ENCODE results near the gene SIMC1. TPM values are rescaled to one million over a fixed set of nuclear protein-coding genes. Genes with fewer than 3 reads are reported as not detected.

SIMC1 gene
- total RNA-seq, 1 donor from 2014 or later = 11.5 TPM

DNA sequence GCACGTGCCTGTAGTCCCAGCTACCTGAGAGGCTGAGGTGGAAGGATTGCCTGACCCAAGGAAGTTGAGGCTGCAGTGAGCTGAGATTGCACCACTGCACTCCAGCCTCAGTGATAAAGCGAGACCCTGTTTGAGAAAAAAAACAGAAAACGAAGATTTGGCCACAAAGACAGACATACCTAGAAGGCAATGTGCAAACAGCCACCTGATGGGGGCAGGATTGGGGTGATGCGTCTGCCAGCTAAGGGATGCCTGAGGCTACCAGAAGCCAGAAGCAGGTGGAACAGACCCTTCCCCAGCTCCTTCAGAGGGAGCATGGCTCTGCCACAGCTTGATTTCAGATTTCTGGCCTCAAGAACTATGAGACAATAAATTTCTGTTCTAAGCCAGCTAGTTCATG lies 153.3 kb downstream of the SIMC1 start:
- TF ChIP-seq, protein P1, sequence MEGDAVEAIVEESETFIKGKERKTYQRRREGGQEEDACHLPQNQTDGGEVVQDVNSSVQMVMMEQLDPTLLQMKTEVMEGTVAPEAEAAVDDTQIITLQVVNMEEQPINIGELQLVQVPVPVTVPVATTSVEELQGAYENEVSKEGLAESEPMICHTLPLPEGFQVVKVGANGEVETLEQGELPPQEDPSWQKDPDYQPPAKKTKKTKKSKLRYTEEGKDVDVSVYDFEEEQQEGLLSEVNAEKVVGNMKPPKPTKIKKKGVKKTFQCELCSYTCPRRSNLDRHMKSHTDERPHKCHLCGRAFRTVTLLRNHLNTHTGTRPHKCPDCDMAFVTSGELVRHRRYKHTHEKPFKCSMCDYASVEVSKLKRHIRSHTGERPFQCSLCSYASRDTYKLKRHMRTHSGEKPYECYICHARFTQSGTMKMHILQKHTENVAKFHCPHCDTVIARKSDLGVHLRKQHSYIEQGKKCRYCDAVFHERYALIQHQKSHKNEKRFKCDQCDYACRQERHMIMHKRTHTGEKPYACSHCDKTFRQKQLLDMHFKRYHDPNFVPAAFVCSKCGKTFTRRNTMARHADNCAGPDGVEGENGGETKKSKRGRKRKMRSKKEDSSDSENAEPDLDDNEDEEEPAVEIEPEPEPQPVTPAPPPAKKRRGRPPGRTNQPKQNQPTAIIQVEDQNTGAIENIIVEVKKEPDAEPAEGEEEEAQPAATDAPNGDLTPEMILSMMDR (IDR thresholded peaks at IDR 0.05; ENCODE audit: insufficient read depth, low read length, poor library complexity, severe bottlenecking) = no peak
- no peak for DNase-seq (ENCODE audit: low read depth)
- Histone ChIP-seq H3K4me3 (ENCODE audit: low read depth, low read length) (no peak overlapping the region), H3K36me3 (ENCODE audit: control insufficient read depth, insufficient read depth, low read length) (peaks cover 2% of the 10 kb centered on the region), H3K27me3 (ENCODE audit: control insufficient read depth, insufficient read depth, low read length) (no peaks in the 10 kb centered on the region)

DNA sequence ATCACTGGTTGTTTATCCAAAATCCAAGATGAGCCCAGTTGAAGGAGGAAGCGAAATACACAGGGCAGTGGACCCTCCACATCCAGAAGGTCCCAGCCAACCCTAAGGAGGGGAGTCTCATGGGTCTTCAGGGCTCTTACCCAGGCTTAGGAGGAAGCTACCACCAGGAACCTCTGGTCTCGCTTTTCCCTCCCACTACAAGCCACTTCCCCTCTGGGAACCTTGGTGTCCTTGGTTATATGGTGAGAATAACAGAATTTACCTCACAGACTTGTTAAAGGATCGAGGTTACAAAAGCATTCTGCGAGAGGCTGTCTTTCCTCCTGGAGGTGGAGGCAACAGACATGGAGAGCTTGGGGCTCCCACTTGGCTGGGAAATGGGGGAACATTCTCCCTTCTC lies 153.8 kb downstream of the SIMC1 start:
- Histone ChIP-seq H3K4me3 (ENCODE audit: low read depth, low read length) (no peak overlapping the region), H3K27me3 (ENCODE audit: control insufficient read depth, insufficient read depth, low read length) (no peaks in the 10 kb centered on the region), H3K36me3 (ENCODE audit: control insufficient read depth, insufficient read depth, low read length) (peaks cover 2% of the 10 kb centered on the region)
- no peak for DNase-seq (ENCODE audit: low read depth)
- TF ChIP-seq, protein P1 (IDR thresholded peaks at IDR 0.05; ENCODE audit: insufficient read depth, low read length, poor library complexity, severe bottlenecking) = no peak

DNA sequence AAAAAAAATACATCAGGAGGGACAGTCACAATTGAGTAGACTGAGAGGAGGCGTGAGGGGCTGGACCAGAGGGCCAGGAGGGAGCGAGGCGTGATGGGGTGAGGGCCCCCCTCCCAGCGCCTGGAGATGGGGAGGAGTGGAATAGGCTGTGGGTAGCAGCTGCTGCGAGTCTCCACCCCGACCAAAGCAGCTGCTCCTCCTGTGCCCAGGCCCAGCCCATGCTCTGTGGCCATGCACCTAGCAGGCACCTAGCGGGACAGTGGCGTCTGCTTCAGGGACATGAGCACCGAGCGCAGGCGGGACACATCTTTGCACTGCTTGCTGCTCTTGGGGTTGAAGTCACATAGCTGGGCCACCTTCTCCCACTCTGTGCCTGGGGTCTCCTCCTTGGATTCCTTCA lies 154.3 kb downstream of the SIMC1 start:
- TF ChIP-seq, protein P1 (IDR thresholded peaks at IDR 0.05; ENCODE audit: insufficient read depth, low read length, poor library complexity, severe bottlenecking) = no peak
- peaks cover 2% of the 10 kb centered on the region for H3K36me3 ChIP-seq (ENCODE audit: control insufficient read depth, insufficient read depth, low read length)
- no peaks in the 10 kb centered on the region for H3K27me3 ChIP-seq (ENCODE audit: control insufficient read depth, insufficient read depth, low read length)
- no peak for DNase-seq (ENCODE audit: low read depth)
- no peak overlapping the region for H3K4me3 ChIP-seq (ENCODE audit: low read depth, low read length)

DNA sequence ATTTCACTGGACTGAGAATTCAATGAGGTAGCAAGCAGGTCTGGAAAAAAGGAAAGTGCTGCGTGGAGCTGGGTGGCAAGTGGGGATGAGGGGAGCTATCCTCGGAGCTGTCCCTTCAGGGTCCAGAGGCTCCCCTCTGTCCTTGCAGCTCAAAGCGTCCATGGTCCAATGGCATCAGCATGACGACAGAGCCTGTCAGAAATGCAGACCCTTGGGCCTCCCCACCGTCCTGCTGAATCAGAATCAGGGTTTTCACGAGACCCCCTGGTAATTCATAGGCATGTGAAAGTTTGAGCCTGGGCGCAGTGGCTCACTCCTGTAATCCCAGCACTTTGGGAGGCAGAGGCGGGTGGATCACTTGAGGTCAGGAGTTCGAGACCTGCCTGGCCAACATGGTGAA lies 155.9 kb downstream of the SIMC1 start:
- H3K36me3 ChIP-seq (ENCODE audit: control insufficient read depth, insufficient read depth, low read length) = peaks cover 2% of the 10 kb centered on the region
- H3K4me3 ChIP-seq (ENCODE audit: low read depth, low read length) = no peak overlapping the region
- no peaks in the 10 kb centered on the region for H3K27me3 ChIP-seq (ENCODE audit: control insufficient read depth, insufficient read depth, low read length)
- TF ChIP-seq, protein P1 (IDR thresholded peaks at IDR 0.05; ENCODE audit: insufficient read depth, low read length, poor library complexity, severe bottlenecking) = no peak
- DNase-seq (ENCODE audit: low read depth) = no peak

DNA sequence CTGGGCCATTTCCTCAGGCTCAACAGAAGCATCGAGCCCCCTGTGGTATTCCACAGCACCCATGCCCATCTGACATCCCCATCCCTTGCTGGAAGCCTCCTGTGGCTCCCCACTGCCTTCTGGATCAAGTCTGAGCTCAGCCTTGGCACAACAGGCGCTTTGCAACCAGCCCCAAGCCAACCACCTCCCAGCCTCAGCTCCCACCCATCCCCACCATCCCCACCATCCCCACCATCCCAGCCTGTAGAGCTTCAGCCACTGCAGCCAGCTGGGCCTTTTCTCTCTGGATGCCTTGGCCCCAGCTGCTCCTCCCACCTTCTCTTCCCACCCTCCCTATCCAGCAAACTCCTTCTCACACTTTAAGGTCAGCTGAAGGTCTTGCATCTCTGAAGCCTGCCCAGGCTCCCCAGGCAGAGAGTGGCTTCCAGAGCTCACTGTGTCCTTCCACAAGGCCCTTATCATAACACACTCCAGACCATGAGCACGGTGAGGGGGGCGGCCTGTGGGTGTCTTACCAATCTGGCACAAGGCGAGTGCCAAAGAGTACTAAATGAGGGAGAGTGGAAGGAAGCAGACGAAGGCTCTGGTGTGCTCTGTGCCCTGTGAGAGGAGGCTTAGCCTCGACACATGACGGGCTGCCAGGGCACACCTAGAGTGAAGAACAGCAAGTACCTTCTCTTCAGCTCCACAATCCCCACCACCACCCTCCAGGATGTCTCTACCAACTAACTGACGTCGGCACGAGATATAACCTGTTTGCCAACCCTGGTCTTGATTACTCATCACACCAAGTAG lies 156.9 kb downstream of the SIMC1 start:
- H3K27me3 ChIP-seq (ENCODE audit: control insufficient read depth, insufficient read depth, low read length) = no peaks in the 10 kb centered on the region
- no peak overlapping the region for H3K4me3 ChIP-seq (ENCODE audit: low read depth, low read length)
- peaks cover 2% of the 10 kb centered on the region for H3K36me3 ChIP-seq (ENCODE audit: control insufficient read depth, insufficient read depth, low read length)
- DNase-seq (ENCODE audit: low read depth) = no peak
- TF ChIP-seq, protein P1 (IDR thresholded peaks at IDR 0.05; ENCODE audit: insufficient read depth, low read length, poor library complexity, severe bottlenecking) = no peak

Other genes starting within 250 kb of the SIMC1 start
- gene KIAA1191, start 123.3 kb downstream of the SIMC1 start, total RNA-seq = 92.4 and 112 TPM in 2 replicates
- 8.8 and 18.5 TPM in 2 replicates for gene ARL10, start 127.1 kb downstream of the SIMC1 start, total RNA-seq
- gene NOP16, start 150.2 kb downstream of the SIMC1 start, total RNA-seq = 17.8 and 21.1 TPM in 2 replicates
- gene HIGD2A, start 150.3 kb downstream of the SIMC1 start, total RNA-seq = 139 and 161 TPM in 2 replicates
- 163 and 172 TPM in 2 replicates for gene CLTB, start 178.1 kb downstream of the SIMC1 start, total RNA-seq
- gene FAF2, start 210.0 kb downstream of the SIMC1 start, total RNA-seq = 44.4 and 45.5 TPM in 2 replicates